Measurements from ENCODE around the gene RASL10A.

RASL10A gene

GRCh38 chr22:29301716-29302401 lies 13.6 kb downstream of the RASL10A start:
- DNase-seq = no peak

GRCh38 chr22:29300807-29301601 lies 14.5 kb downstream of the RASL10A start:
- DNase-seq = no peak

GRCh38 chr22:29300467-29300806 lies 15.1 kb downstream of the RASL10A start:
- no peak for DNase-seq

GRCh38 chr22:29299136-29299900 lies 16.2 kb downstream of the RASL10A start:
- DNase-seq = no peak

- DNase-seq = no peak
Observed at GRCh38 chr22:29298641-29299040, 16.9 kb downstream of the RASL10A start.

- no peak for DNase-seq
Observed at GRCh38 chr22:29292379-29292778, 23.1 kb downstream of the RASL10A start.

GRCh38 chr22:29291215-29291614 lies 24.3 kb downstream of the RASL10A start:
- no peak for DNase-seq

- DNase-seq = no peak
Observed at GRCh38 chr22:29290061-29290460, 25.4 kb downstream of the RASL10A start.

- no peak for DNase-seq
Observed at GRCh38 chr22:29288837-29289236, 26.7 kb downstream of the RASL10A start.

- no peak for DNase-seq
Observed at GRCh38 chr22:29284196-29284595, 31.3 kb downstream of the RASL10A start.

- no peak for DNase-seq
Observed at GRCh38 chr22:29277927-29278326, 37.6 kb downstream of the RASL10A start.

GRCh38 chr22:29275819-29276565 lies 39.5 kb downstream of the RASL10A start:
- DNase-seq = no peak

- no peak for DNase-seq
Observed at GRCh38 chr22:29275167-29275566, 40.3 kb downstream of the RASL10A start.

- no peak for DNase-seq
Observed at GRCh38 chr22:29272624-29273023, 42.9 kb downstream of the RASL10A start.

GRCh38 chr22:29270475-29271271 lies 44.8 kb downstream of the RASL10A start:
- DNase-seq = no peak

- no peak for DNase-seq
Observed at GRCh38 chr22:29269731-29270474, 45.6 kb downstream of the RASL10A start.

- DNase-seq = no peak
Observed at GRCh38 chr22:29269230-29269604, 46.3 kb downstream of the RASL10A start.

GRCh38 chr22:29268511-29269229 lies 46.8 kb downstream of the RASL10A start:
- peak; percentile 32 for DNase-seq

- peak; percentile 95 for DNase-seq
Observed at GRCh38 chr22:29267858-29268510, 47.5 kb downstream of the RASL10A start, which contains the start of the genes EWSR1 and RHBDD3. Gene EWSR1 (plus strand): TSS chr22:29268268. CDS start chr22:29268337, 69 bp downstream. Gene RHBDD3 (minus strand): TSS chr22:29267981. CDS start chr22:29265626, 2,355 bp downstream.

GRCh38 chr22:29267462-29267857 lies 48.0 kb downstream of the RASL10A start:
- DNase-seq = no peak
